Transverse colon (tissue), 4 donors: ENCODE measurements around the gene MCC.

ENCODE experiments used
- EP300 ChIP-seq: sonication (generic); formaldehyde crosslinking; IDR thresholded peaks from one replicate; pipeline ENCODE4 v1.6.1; 2017; ENCODE audit warnings: antibody characterized with exemption, low read depth
- POLR2AphosphoS5 ChIP-seq, 3 donors: sonication (generic); formaldehyde crosslinking; IDR thresholded peaks; one replicate each; pipeline ENCODE4 v1.6.1; 2016; ENCODE audit warnings: antibody characterized with exemption in 3 of 3
- TF ChIP-seq, protein P1 (sequence below), 5 experiments: fragments of 200-600 bp in 3 of 5; fragments of 450-650 bp in 2 of 5; sonication (generic) in 3 of 5; IDR thresholded peaks; 1 replicate in 2 of 5; 2 replicates in 3 of 5; pipeline ENCODE4 v1.5.1; 2016 to 2017; ENCODE audit warnings: antibody characterized with exemption in 5 of 5, inconsistent platforms in 3 of 5, mild to moderate bottlenecking in 2 of 5, moderate library complexity in 1 of 5

GRCh38 chr5:113404269-113404668, 84.0 kb downstream of the MCC start:
- TF ChIP-seq, protein P1, sequence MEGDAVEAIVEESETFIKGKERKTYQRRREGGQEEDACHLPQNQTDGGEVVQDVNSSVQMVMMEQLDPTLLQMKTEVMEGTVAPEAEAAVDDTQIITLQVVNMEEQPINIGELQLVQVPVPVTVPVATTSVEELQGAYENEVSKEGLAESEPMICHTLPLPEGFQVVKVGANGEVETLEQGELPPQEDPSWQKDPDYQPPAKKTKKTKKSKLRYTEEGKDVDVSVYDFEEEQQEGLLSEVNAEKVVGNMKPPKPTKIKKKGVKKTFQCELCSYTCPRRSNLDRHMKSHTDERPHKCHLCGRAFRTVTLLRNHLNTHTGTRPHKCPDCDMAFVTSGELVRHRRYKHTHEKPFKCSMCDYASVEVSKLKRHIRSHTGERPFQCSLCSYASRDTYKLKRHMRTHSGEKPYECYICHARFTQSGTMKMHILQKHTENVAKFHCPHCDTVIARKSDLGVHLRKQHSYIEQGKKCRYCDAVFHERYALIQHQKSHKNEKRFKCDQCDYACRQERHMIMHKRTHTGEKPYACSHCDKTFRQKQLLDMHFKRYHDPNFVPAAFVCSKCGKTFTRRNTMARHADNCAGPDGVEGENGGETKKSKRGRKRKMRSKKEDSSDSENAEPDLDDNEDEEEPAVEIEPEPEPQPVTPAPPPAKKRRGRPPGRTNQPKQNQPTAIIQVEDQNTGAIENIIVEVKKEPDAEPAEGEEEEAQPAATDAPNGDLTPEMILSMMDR (IDR thresholded peaks at IDR 0.05) = no peak
- TF ChIP-seq EP300 = no peak
- no peak for TF ChIP-seq POLR2AphosphoS5 (IDR thresholded peaks at IDR 0.05)
